Smooth muscle cell of the coronary artery (primary cell): ENCODE results near the gene ASB13. TPM values are rescaled to one million over a fixed set of nuclear protein-coding genes. Genes with fewer than 3 reads are reported as not detected.

ENCODE experiments used
- total RNA-seq: library from RNA; depleted of rRNA; stranded (reverse); fragments of >200 nt; gene quantifications from 2 replicates; pipeline ENCODE4 v1.2.3, GENCODE V29; 2014; ENCODE audit warnings: low replicate concordance

The ASB13 gene
- 9.7 and 13.3 TPM in 2 replicates for total RNA-seq

DNA sequence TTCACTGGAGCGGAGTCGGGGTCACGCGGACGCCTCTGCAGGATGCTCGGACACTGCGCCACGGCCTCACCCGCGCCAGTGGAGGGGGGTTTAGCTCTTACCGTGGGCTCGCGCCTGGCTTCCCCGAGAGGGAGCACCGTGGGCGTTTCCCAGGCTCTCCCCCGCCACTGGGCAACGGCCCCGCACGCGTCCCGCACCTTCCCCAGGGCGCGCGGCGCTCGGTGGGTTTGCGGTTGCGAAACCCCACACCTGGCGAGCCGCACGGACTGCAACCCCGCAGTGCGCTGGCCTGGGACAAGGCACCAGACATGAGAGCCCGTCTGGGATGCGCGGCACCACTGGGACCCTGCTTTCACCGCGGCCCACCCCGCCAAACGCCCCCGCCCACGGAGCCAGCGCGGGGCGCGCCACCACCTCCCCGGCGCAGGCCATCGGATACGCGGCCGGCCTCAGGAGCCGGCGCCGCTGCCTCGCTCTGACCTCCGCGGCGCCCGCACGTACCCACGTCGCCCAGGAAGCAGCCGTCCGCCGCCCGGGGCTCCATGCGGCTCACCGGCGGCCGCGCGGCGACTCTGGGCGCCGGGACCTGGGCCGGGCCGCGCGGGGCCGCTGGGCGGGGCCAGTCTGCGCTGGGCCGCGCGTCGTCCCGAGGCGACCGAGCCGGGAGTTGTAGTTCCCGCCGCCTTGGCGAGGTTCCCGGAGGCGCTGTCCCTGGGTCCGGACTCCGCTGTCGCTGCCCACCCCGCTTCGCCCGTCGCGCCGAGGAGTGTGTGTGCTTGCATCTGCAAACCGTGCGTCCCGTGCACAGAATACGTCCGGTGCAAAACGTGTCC, at the start of gene ASB13:
ASB13 (minus strand) TSS at position 588 of the 833 bp plus-strand sequence; CDS start at position 544, 44 bp downstream.

DNA sequence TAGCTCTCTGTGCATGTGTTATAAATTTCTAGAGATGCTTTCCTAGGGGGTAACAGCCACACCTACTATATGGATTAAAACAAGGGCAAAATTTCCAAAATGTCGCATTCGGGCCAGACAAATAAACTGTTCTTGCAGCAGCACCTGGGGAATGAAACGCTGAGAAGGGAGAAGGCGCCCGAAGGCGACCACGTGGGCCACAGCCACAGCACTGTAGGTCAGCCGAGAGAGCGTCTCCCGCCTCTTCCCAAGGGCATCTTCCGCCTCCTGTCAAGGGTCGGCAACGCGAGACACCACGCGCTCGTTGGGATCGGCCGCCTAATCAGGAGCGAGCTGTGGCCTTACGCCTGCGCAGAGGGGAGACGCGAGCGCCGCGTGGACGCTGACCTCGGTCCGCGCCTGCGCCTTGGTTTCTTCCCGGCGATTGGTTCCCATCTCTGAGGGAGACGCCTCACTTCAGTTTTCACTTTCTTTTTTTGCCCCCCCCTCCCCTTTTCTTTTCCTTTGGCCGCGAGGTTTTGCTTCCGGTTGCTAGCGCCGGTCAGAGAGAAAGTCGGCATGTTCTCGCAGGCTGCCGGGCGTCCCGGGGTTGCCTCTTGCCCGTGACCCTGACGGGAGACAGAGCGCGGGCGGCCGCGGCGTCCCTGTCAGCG, 18.0 kb upstream of the ASB13 start, which contains the start of gene TASOR2:
TASOR2 (plus strand) TSS at position 521 of the 653 bp plus-strand sequence. CDS start 35,805 bp downstream, outside the sequence.

Other genes starting within 250 kb of the ASB13 start
- gene CALML5, start 167.0 kb downstream of the ASB13 start, total RNA-seq: not detected in 2 replicates
- not detected in 2 replicates for gene CALML3, start 141.6 kb downstream of the ASB13 start, total RNA-seq
- gene TASOR2, start 18.2 kb upstream of the ASB13 start, total RNA-seq: 21.5 and 52.2 TPM in 2 replicates
- gene GDI2, start 146.8 kb upstream of the ASB13 start, total RNA-seq: 423 and 430 TPM in 2 replicates
- 5.1 and 10.1 TPM in 2 replicates for gene ANKRD16, start 223.3 kb upstream of the ASB13 start, total RNA-seq
- gene FBH1, start 223.6 kb upstream of the ASB13 start, total RNA-seq: 117 and 181 TPM in 2 replicates